ENCODE data around the gene TBC1D10B. TPM values are rescaled to one million over a fixed set of nuclear protein-coding genes. Genes with fewer than 3 reads are reported as not detected.
A peak's percentile ranks its signal among the peaks of the same experiment; 100 is the strongest.

The TBC1D10B gene
- total RNA-seq, 2 experiments from 2014 or later = 12.7 to 14.7 TPM

GRCh38 chr16:30349675-30350074 is 20.6 kb downstream of the TBC1D10B start:
- CTCF ChIA-PET = no interaction called here
- Histone ChIP-seq H3K4me1 (ENCODE audit: insufficient read depth, low read length) (peaks cover 18% of the 10 kb centered on the region), H3K27ac (ENCODE audit: low read depth in 1 of 2, low read length in 2 of 2) (no peak overlapping the region), H3K9me3 (ENCODE audit: control insufficient read depth in 1 of 2, insufficient read depth in 1 of 2, low read length in 2 of 2) (no peaks in the 10 kb centered on the region), H3K4me3 (ENCODE audit: low read length) (no peak overlapping the region), H3K27me3 (ENCODE audit: control insufficient read depth in 1 of 2, insufficient read depth in 2 of 2, low read length in 2 of 2) (no peaks in the 10 kb centered on the region), H3K36me3 (ENCODE audit: insufficient read depth, low read length) (peaks cover 39% of the 10 kb centered on the region)
- DNase-seq = peak in 1 of 14 experiments; percentile 28
- H3K4me3 Mint-ChIP-seq = no peak overlapping the region
- H3K4me1 Mint-ChIP-seq (ENCODE audit: low read depth) = peaks cover 18% of the 10 kb centered on the region
- intact Hi-C loops (cut with DNase I, micrococcal nuclease) = loop anchor here (10.0 kb wide), 1 partner anchor 55 kb away; the partner anchor contains the start of gene ZNF771 (in 2 of the 2)
- no peaks in the 10 kb centered on the region for H3K27me3 Mint-ChIP-seq
- peaks cover 52% of the 10 kb centered on the region for H3K36me3 Mint-ChIP-seq (ENCODE audit: low read depth)
- POLR2A ChIA-PET = no interaction called here
- ATAC-seq (ENCODE audit: poor library complexity) = no peak
- TF ChIP-seq, protein P1, sequence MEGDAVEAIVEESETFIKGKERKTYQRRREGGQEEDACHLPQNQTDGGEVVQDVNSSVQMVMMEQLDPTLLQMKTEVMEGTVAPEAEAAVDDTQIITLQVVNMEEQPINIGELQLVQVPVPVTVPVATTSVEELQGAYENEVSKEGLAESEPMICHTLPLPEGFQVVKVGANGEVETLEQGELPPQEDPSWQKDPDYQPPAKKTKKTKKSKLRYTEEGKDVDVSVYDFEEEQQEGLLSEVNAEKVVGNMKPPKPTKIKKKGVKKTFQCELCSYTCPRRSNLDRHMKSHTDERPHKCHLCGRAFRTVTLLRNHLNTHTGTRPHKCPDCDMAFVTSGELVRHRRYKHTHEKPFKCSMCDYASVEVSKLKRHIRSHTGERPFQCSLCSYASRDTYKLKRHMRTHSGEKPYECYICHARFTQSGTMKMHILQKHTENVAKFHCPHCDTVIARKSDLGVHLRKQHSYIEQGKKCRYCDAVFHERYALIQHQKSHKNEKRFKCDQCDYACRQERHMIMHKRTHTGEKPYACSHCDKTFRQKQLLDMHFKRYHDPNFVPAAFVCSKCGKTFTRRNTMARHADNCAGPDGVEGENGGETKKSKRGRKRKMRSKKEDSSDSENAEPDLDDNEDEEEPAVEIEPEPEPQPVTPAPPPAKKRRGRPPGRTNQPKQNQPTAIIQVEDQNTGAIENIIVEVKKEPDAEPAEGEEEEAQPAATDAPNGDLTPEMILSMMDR (IDR thresholded peaks at IDR 0.05) = no peak
- H3K9me3 Mint-ChIP-seq = no peaks in the 10 kb centered on the region
- H3K27ac Mint-ChIP-seq = peak overlapping the region; percentile 17

DNA sequence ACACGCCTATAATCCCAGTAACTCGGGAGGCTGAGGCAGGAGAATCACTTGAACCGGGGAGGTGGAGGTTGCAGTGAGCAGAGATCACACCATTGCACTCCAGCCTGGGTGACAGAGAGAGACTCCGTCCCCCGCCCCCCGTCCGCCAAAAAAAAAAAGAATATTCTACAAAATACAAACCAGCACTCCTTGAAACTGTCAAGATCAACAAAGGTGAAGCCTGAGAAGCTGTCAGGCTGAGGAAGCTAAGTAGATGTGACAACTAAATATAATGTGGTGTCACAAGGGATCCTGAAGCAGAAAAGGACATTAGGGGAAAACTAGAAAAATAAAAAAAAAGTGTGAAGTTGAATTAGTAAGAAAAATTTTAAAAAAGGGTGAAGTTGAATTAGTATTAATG is 21.4 kb downstream of the TBC1D10B start:
- H3K4me1 Mint-ChIP-seq (ENCODE audit: low read depth) = peaks cover 11% of the 10 kb centered on the region
- peaks cover 11% of the 10 kb centered on the region for H3K4me1 ChIP-seq (ENCODE audit: insufficient read depth, low read length)
- ChIA-PET CTCF (no interaction called here), POLR2A (no interaction called here)
- no peaks in the 10 kb centered on the region for H3K27me3 Mint-ChIP-seq
- no peaks in the 10 kb centered on the region for H3K9me3 ChIP-seq (ENCODE audit: control insufficient read depth in 1 of 2, insufficient read depth in 1 of 2, low read length in 2 of 2)
- TF ChIP-seq, protein P1 (IDR thresholded peaks at IDR 0.05) = no peak
- no peaks in the 10 kb centered on the region for H3K9me3 Mint-ChIP-seq
- no peak for DNase-seq
- H3K27ac Mint-ChIP-seq = no peak overlapping the region
- no peaks in the 10 kb centered on the region for H3K27me3 ChIP-seq (ENCODE audit: control insufficient read depth in 1 of 2, insufficient read depth in 2 of 2, low read length in 2 of 2)
- no peak overlapping the region for H3K27ac ChIP-seq (ENCODE audit: low read depth in 1 of 2, low read length in 2 of 2)
- H3K36me3 ChIP-seq (ENCODE audit: insufficient read depth, low read length) = peaks cover 38% of the 10 kb centered on the region
- H3K4me3 ChIP-seq (ENCODE audit: low read length) = no peak overlapping the region
- ATAC-seq (ENCODE audit: poor library complexity) = no peak
- no peak overlapping the region for H3K4me3 Mint-ChIP-seq
- intact Hi-C loops (cut with DNase I, micrococcal nuclease) = no loop called here
- peaks cover 46% of the 10 kb centered on the region for H3K36me3 Mint-ChIP-seq (ENCODE audit: low read depth)

DNA sequence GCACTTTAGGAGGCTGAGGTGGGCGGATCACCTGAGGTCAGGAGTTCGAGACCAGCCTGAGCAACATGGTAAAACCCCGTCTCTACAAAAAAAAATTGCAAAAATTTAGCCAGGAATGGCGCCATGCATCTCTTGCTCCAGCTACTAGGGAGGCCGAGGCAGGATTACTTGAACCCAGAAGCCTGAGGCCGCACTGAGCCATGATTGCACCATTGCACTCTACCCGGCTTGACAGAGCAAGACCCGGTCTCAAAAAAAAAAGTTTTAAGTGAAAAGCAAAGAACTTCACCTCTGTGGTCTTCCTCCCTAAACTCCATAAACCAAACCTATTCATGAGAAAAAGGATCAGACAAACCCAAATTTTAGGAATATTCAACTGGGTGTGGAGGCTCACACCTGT is 22.2 kb downstream of the TBC1D10B start:
- H3K27ac ChIP-seq (ENCODE audit: low read depth in 1 of 2, low read length in 2 of 2) = no peak overlapping the region
- DNase-seq (no peak), ATAC-seq (ENCODE audit: poor library complexity) (no peak)
- Mint-ChIP-seq H3K36me3 (ENCODE audit: low read depth) (peaks cover 39% of the 10 kb centered on the region), H3K4me1 (ENCODE audit: low read depth) (peaks cover 11% of the 10 kb centered on the region), H3K27ac (no peak overlapping the region), H3K9me3 (no peaks in the 10 kb centered on the region), H3K27me3 (no peaks in the 10 kb centered on the region), H3K4me3 (no peak overlapping the region)
- H3K4me1 ChIP-seq (ENCODE audit: insufficient read depth, low read length) = peaks cover 3% of the 10 kb centered on the region
- ChIA-PET CTCF (no interaction called here), POLR2A (interaction anchor here (0.7 kb wide), 1 partner anchor 16 kb away, joined by 3 read pairs; no protein-coding TSS in a partner anchor)
- TF ChIP-seq, protein P1 (IDR thresholded peaks at IDR 0.05) = no peak
- no peaks in the 10 kb centered on the region for H3K9me3 ChIP-seq (ENCODE audit: control insufficient read depth in 1 of 2, insufficient read depth in 1 of 2, low read length in 2 of 2)
- intact Hi-C loops (cut with DNase I, micrococcal nuclease) = no loop called here
- H3K4me3 ChIP-seq (ENCODE audit: low read length) = no peak overlapping the region
- no peaks in the 10 kb centered on the region for H3K27me3 ChIP-seq (ENCODE audit: control insufficient read depth in 1 of 2, insufficient read depth in 2 of 2, low read length in 2 of 2)
- peaks cover 30% of the 10 kb centered on the region for H3K36me3 ChIP-seq (ENCODE audit: insufficient read depth, low read length)

All from CD4-positive, alpha-beta T cell (primary cell).